ENCODE measurements around the gene DAPK2. TPM values are rescaled to one million over a fixed set of nuclear protein-coding genes. Genes with fewer than 3 reads are reported as not detected.
"Not testable (repeated sequence)": the region's sequence is repeated elsewhere in the genome, so short reads cannot be mapped to it uniquely, and the experiment has no call there.

Gene DAPK2
- total RNA-seq, 3 donors from 2014 or later, result 32.0 to 82.0 (median 35.5) TPM

DNA sequence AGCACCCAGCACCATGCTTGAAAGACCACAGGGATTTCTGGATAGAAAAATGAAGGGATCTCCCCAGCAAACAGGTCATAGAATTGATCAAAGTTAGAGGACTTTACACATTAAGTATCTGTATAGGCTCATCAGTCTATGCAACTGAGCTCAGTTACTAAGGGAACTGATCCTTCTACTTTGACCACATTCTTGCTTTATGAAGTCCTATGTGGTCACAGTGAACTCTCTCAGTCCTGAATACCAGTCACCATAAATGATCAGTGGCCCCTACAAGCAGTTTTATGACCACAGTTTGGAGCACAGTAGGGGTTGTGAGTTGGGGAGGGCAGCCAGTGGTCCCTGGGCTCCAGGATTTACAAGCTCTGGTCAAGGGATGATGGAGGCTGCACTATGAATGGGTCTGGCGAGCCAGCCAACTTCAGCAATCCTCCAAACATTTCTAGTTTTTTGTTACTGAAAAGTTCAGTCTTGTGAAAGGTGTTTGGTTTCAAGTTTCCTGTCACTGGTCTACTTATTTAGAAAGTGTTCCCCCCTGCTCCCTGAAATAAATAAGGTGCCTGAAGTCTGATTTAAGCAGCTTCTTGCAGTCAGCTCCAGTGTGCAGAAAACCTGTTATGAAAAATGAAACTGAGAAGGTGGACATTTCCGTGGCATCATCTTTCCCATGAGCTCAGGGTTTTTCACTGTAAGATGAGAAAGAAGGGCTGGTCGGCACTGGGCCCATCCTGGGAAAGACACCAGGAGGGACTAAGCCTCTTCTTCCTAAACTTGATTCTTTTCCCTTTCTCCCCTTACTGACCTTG lies 75.5 kb downstream of the DAPK2 start:
- peaks cover 56% of the 10 kb centered on the region for H3K4me1 ChIP-seq (ENCODE audit: low read depth)
- no peaks in the 10 kb centered on the region for H3K36me3 ChIP-seq (ENCODE audit: low read depth)
- H3K4me3 ChIP-seq, result no peak overlapping the region
- DNase-seq (peak in 1 of 3 donors; percentile 11), ATAC-seq (no peak)
- no peaks in the 10 kb centered on the region for H3K9me3 ChIP-seq
- TF ChIP-seq, protein P1, sequence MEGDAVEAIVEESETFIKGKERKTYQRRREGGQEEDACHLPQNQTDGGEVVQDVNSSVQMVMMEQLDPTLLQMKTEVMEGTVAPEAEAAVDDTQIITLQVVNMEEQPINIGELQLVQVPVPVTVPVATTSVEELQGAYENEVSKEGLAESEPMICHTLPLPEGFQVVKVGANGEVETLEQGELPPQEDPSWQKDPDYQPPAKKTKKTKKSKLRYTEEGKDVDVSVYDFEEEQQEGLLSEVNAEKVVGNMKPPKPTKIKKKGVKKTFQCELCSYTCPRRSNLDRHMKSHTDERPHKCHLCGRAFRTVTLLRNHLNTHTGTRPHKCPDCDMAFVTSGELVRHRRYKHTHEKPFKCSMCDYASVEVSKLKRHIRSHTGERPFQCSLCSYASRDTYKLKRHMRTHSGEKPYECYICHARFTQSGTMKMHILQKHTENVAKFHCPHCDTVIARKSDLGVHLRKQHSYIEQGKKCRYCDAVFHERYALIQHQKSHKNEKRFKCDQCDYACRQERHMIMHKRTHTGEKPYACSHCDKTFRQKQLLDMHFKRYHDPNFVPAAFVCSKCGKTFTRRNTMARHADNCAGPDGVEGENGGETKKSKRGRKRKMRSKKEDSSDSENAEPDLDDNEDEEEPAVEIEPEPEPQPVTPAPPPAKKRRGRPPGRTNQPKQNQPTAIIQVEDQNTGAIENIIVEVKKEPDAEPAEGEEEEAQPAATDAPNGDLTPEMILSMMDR (IDR thresholded peaks at IDR 0.05), result no peak
- intact Hi-C loops (cut with DNase I, micrococcal nuclease), result no loop called here

- intact Hi-C loops (cut with DNase I, micrococcal nuclease), result no loop called here
Measured at GRCh38 chr15:63969652-63970421, 76.4 kb downstream of the DAPK2 start.

GRCh38 chr15:63968700-63969099 lies 77.6 kb downstream of the DAPK2 start:
- no peak overlapping the region for H3K4me3 ChIP-seq
- H3K9me3 ChIP-seq, result no peaks in the 10 kb centered on the region
- DNase-seq, result peak; percentile 59 to 68 (median 66)
- TF ChIP-seq, protein P1 (IDR thresholded peaks at IDR 0.05), result no peak
- intact Hi-C loops (cut with DNase I, micrococcal nuclease), result no loop called here
- ATAC-seq, result peak; percentile 71
- H3K4me1 ChIP-seq (ENCODE audit: low read depth), result peaks cover 56% of the 10 kb centered on the region
- no peaks in the 10 kb centered on the region for H3K36me3 ChIP-seq (ENCODE audit: low read depth)

More at GRCh38 chr15:63969652-63970421, 76.4 kb downstream of the DAPK2 start:
- Histone ChIP-seq H3K4me1 (ENCODE audit: low read depth) (peaks cover 56% of the 10 kb centered on the region), H3K4me3 (no peak overlapping the region), H3K9me3 (no peaks in the 10 kb centered on the region), H3K36me3 (ENCODE audit: low read depth) (no peaks in the 10 kb centered on the region)
- TF ChIP-seq, protein P1 (IDR thresholded peaks at IDR 0.05), result no peak
- ATAC-seq, result peak; percentile 86
- peak; percentile 62 to 93 (median 65) for DNase-seq

DNA sequence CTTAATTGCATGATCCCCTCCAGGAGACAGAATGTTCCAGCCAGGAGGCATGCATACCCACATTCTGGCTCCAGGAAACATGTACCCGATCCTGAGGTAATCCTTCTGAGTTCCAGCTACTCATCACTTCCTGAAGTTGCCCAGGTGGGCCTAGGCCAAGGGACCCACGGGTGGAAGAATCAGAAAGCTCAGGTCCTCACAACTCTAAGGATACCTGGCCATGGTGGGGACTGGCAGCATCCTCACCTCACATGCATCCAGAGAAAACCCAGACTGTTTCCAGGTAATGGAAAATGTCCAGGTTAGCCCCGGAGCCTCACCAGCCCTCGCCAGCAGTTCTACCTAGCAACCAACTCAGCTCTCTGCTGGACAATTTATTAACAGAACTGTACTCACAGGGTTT lies 78.2 kb downstream of the DAPK2 start:
- TF ChIP-seq, protein P1 (IDR thresholded peaks at IDR 0.05), result no peak
- no peaks in the 10 kb centered on the region for H3K36me3 ChIP-seq (ENCODE audit: low read depth)

DNA sequence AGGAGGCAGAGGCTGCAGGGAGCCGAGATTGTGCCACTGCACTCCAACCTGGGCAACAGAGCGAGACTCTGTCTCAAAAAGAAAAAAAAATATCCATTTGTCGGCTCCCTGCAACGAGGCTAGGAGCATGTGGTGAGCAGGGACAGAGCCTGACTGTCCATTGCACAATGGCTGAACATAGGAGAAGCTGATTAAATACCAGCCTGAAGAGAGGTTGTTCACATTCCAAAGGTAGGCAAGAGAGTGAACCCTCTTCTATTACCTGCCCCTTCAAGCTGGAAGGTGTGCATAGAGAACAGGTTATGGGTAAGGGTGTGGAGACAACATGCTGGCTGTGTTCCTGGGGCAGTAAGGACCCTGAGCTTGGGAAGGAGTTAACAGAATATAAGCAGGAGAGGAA lies 78.7 kb downstream of the DAPK2 start:
- intact Hi-C loops (cut with DNase I, micrococcal nuclease), result no loop called here
- Histone ChIP-seq H3K4me1 (ENCODE audit: low read depth) (peaks cover 54% of the 10 kb centered on the region), H3K4me3 (no peak overlapping the region), H3K36me3 (ENCODE audit: low read depth) (no peaks in the 10 kb centered on the region), H3K9me3 (no peaks in the 10 kb centered on the region)
- DNase-seq, result peak in 2 of 3 donors; percentile 1 to 5
- no peak for ATAC-seq
- TF ChIP-seq, protein P1 (IDR thresholded peaks at IDR 0.05), result no peak

More for the DNA sequence above, 78.2 kb downstream of the DAPK2 start:
- Histone ChIP-seq H3K9me3 (no peaks in the 10 kb centered on the region), H3K4me3 (no peak overlapping the region), H3K4me1 (ENCODE audit: low read depth) (peaks cover 56% of the 10 kb centered on the region)
- peak; percentile 22 for ATAC-seq
- intact Hi-C loops (cut with DNase I, micrococcal nuclease), result no loop called here
- peak; percentile 5 to 46 (median 26) for DNase-seq

GRCh38 chr15:63962947-63963721 lies 83.2 kb downstream of the DAPK2 start:
- H3K4me3 ChIP-seq; intact Hi-C loops (cut with DNase I, micrococcal nuclease); ATAC-seq; H3K9me3 ChIP-seq; H3K36me3 ChIP-seq (ENCODE audit: low read depth): not testable (repeated sequence)
- peaks cover 11% of the 10 kb centered on the region for H3K4me1 ChIP-seq (ENCODE audit: low read depth)
- peak in 1 of 3 donors; percentile 1 for DNase-seq

All from mucosa of descending colon (tissue), 3 donors.